HEK293 (cell line): Measurements from ENCODE around the gene NNMT.
A peak's percentile ranks its signal among the peaks of the same experiment; 100 is the strongest.

Source experiments
- BCL11B ChIP-seq: fragments of 450-650 bp; formaldehyde crosslinking; IDR thresholded peaks from 2 replicates; pipeline ENCODE4 v1.5.1; 2016; ENCODE audit warnings: low read depth, missing biosample characterization, missing genetic modification characterization
- PRDM2 ChIP-seq: fragments of 450-650 bp; formaldehyde crosslinking; IDR thresholded peaks from 2 replicates; pipeline ENCODE4 v1.5.1; 2016; ENCODE audit warnings: missing biosample characterization, missing genetic modification characterization, borderline replicate concordance
- SCRT1 ChIP-seq: fragments of 450-650 bp; formaldehyde crosslinking; IDR thresholded peaks from 2 replicates; pipeline ENCODE4 v1.5.1; 2016; ENCODE audit warnings: missing biosample characterization, missing genetic modification characterization, borderline replicate concordance
- TRIM28 ChIP-seq: IDR thresholded peaks from 2 replicates; pipeline ENCODE4 v1.6.1; 2011; ENCODE audit warnings: low read length, control low read depth, borderline replicate concordance
- YY2 ChIP-seq: fragments of 450-650 bp; formaldehyde crosslinking; IDR thresholded peaks from 2 replicates; pipeline ENCODE4 v1.5.1; 2016; ENCODE audit warnings: missing biosample characterization, missing genetic modification characterization
- ZBTB10 ChIP-seq: fragments of 450-650 bp; formaldehyde crosslinking; IDR thresholded peaks from 2 replicates; pipeline ENCODE4 v1.5.1; 2016; ENCODE audit warnings: missing biosample characterization, missing genetic modification characterization
- ZBTB17 ChIP-seq: fragments of 450-650 bp; formaldehyde crosslinking; IDR thresholded peaks from 2 replicates; pipeline ENCODE4 v1.5.1; 2016; ENCODE audit warnings: missing biosample characterization, missing genetic modification characterization
- ZFHX2 ChIP-seq: fragments of 450-650 bp; formaldehyde crosslinking; conservative IDR thresholded peaks from 2 replicates; pipeline ENCODE4 v1.5.1; 2016; ENCODE audit warnings: missing biosample characterization, missing genetic modification characterization
- ZIC2 ChIP-seq: fragments of 450-650 bp; formaldehyde crosslinking; IDR thresholded peaks from 2 replicates; pipeline ENCODE4 v1.5.1; 2016; ENCODE audit warnings: missing biosample characterization, missing genetic modification characterization
- ZNF114 ChIP-seq: fragments of 450-650 bp; formaldehyde crosslinking; IDR thresholded peaks from 2 replicates; pipeline ENCODE4 v1.5.0; 2017; ENCODE audit warnings: missing biosample characterization, missing genetic modification characterization
- ZNF184 ChIP-seq: fragments of 450-650 bp; IDR thresholded peaks from 2 replicates; pipeline ENCODE4 v1.5.1; 2018; ENCODE audit warnings: missing biosample characterization, mild to moderate bottlenecking, missing genetic modification characterization
- ZNF19 ChIP-seq: fragments of 450-650 bp; formaldehyde crosslinking; IDR thresholded peaks from 2 replicates; pipeline ENCODE4; 2016; ENCODE audit warnings: missing biosample characterization, missing genetic modification characterization, low read depth
- ZNF2 ChIP-seq: fragments of 450-650 bp; formaldehyde crosslinking; IDR thresholded peaks from 2 replicates; pipeline ENCODE4 v1.5.1; 2016; ENCODE audit warnings: missing biosample characterization, missing genetic modification characterization
- ZNF214 ChIP-seq: fragments of 450-650 bp; formaldehyde crosslinking; IDR thresholded peaks from 2 replicates; pipeline ENCODE4 v1.5.1; 2017; ENCODE audit warnings: missing biosample characterization, mild to moderate bottlenecking, missing genetic modification characterization, borderline replicate concordance
- ZNF221 ChIP-seq: fragments of 450-650 bp; formaldehyde crosslinking; IDR thresholded peaks from 2 replicates; pipeline ENCODE4 v1.5.1; 2017; ENCODE audit warnings: missing biosample characterization, missing genetic modification characterization, borderline replicate concordance
- ZNF266 ChIP-seq: fragments of 450-650 bp; formaldehyde crosslinking; IDR thresholded peaks from 2 replicates; pipeline ENCODE4 v1.5.1; 2016; ENCODE audit warnings: missing biosample characterization, missing genetic modification characterization, low read depth
- ZNF514 ChIP-seq: fragments of 450-650 bp; formaldehyde crosslinking; IDR thresholded peaks from 2 replicates; pipeline ENCODE4 v1.5.1; 2016; ENCODE audit warnings: missing biosample characterization, missing genetic modification characterization
- ZNF518A ChIP-seq: fragments of 450-650 bp; formaldehyde crosslinking; conservative IDR thresholded peaks from 2 replicates; pipeline ENCODE4 v1.5.1; 2016; ENCODE audit warnings: low read depth, missing biosample characterization, missing genetic modification characterization
- ZNF558 ChIP-seq: fragments of 450-650 bp; formaldehyde crosslinking; IDR thresholded peaks from 2 replicates; pipeline ENCODE4 v1.5.1; 2016; ENCODE audit warnings: missing biosample characterization, missing genetic modification characterization
- ZNF571 ChIP-seq: fragments of 450-650 bp; formaldehyde crosslinking; IDR thresholded peaks from 2 replicates; pipeline ENCODE4 v1.5.0; 2017; ENCODE audit warnings: missing biosample characterization, missing genetic modification characterization
- ZNF670 ChIP-seq: fragments of 450-650 bp; formaldehyde crosslinking; IDR thresholded peaks from 2 replicates; pipeline ENCODE4 v1.5.1; 2016; ENCODE audit warnings: missing biosample characterization, missing genetic modification characterization, low read depth
- ZNF677 ChIP-seq: fragments of 450-650 bp; IDR thresholded peaks from 2 replicates; pipeline ENCODE4 v1.5.0; 2018; ENCODE audit warnings: missing biosample characterization, mild to moderate bottlenecking, missing genetic modification characterization, moderate library complexity
- ZNF707 ChIP-seq: fragments of 450-650 bp; formaldehyde crosslinking; IDR thresholded peaks from 2 replicates; pipeline ENCODE4 v1.5.1; 2016; ENCODE audit warnings: missing biosample characterization, missing genetic modification characterization
- ZNF76 ChIP-seq: fragments of 450-650 bp; formaldehyde crosslinking; IDR thresholded peaks from 2 replicates; pipeline ENCODE4; 2016; ENCODE audit warnings: low read depth, missing biosample characterization, missing genetic modification characterization, borderline replicate concordance
- ZNF791 ChIP-seq: fragments of 450-650 bp; formaldehyde crosslinking; IDR thresholded peaks from 2 replicates; pipeline ENCODE4 v1.5.1; 2016; ENCODE audit warnings: missing biosample characterization, missing genetic modification characterization
- ZNF830 ChIP-seq: fragments of 450-650 bp; IDR thresholded peaks from 2 replicates; pipeline ENCODE4 v1.5.0; 2018; ENCODE audit warnings: missing biosample characterization, missing genetic modification characterization, low read depth, mild to moderate bottlenecking, moderate library complexity

The NNMT gene

DNA sequence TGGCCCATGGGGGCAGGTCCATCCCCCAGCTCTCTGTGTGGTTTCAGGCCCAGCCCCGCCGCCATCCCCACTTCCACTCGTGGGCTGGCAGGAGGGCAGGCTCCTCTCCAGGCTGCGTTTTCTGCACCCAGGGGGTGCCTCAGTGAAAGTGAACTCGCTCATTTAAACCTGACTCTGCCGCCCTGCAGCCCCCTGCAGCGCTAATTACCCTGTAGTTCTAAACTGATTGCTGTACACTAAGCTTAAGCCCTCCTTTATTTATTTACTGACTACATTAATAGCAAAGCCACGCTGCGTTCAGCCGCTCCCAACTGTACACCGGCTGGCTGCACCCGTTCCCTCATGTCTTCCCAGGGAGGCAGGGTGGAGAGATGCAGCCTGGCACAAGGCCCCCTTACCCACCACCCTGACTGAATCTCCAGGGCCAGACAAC, 36.6 kb upstream of the NNMT start (continued):
- TF ChIP-seq ZNF514 (tag by site-specific recombination) (no peak), ZNF518A (tag by site-specific recombination) (no peak), ZBTB17 (tag by site-specific recombination) (no peak), ZNF266 (tag by site-specific recombination) (no peak), ZNF2 (tag by site-specific recombination) (no peak), ZNF791 (tag by site-specific recombination) (no peak), ZNF221 (tag by site-specific recombination) (no peak), ZNF114 (tag by site-specific recombination) (no peak), ZBTB10 (tag by site-specific recombination) (no peak), BCL11B (no peak), SCRT1 (tag by site-specific recombination) (no peak), ZNF184 (tag by site-specific recombination) (no peak), ZNF558 (tag by site-specific recombination) (no peak), YY2 (no peak), TRIM28 (no peak), ZNF76 (tag by site-specific recombination) (no peak), ZNF214 (tag by site-specific recombination) (no peak), ZFHX2 (tag by site-specific recombination) (no peak), ZNF19 (tag by site-specific recombination) (no peak), ZNF677 (tag by site-specific recombination) (no peak), ZIC2 (tag by site-specific recombination) (peak; percentile 95), ZNF571 (tag by site-specific recombination) (no peak), ZNF670 (no peak), ZNF830 (no peak), ZNF707 (tag by site-specific recombination) (no peak), PRDM2 (tag by site-specific recombination) (no peak)
